Stomach (tissue), 4 donors: ENCODE results near the gene RIMS1.

Experiments
- POLR2A ChIP-seq, 4 donors: fragments of 450-650 bp; IDR thresholded peaks; one replicate each; pipeline ENCODE4 v1.6.1; 2016; ENCODE audit warnings: antibody characterized with exemption in 4 of 4, control low read depth in 2 of 4, mild to moderate bottlenecking in 1 of 4, moderate library complexity in 1 of 4
- POLR2AphosphoS5 ChIP-seq, 3 donors: sonication (generic); formaldehyde crosslinking; IDR thresholded peaks; one replicate each; pipeline ENCODE4 v1.6.1; 2016; ENCODE audit warnings: antibody characterized with exemption in 3 of 3

DNA sequence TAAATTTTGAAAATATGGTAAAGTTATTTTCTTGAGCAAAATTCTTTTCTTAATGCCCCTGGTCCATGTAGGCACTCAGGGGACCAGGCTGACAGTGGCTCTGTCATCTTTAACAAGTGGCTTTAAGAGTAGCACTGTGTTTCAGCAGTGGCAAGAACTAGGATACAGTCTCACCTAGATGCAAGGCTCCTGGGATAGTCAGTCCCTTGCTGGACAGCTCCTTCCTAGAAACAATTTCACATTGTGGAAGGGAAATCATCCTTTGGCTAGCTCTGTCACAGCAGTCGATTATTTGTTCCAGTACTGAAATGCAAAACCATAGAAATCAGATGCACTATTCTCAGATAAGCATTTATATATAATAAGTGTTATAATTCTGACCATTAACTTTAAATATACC lies 560.1 kb downstream of the RIMS1 start:
- TF ChIP-seq POLR2AphosphoS5 (IDR thresholded peaks at IDR 0.05): no peak
- no peak for TF ChIP-seq POLR2A (IDR thresholded peaks at IDR 0.05)
